Activated T-cell treated with anti-CD3 and anti-CD28 coated beads, Interleukin-2, amount 50 U/mL, for 72 hours (primary cell): Measurements from ENCODE around the gene DNAL4. TPM values are rescaled to one million over a fixed set of nuclear protein-coding genes. Genes with fewer than 3 reads are reported as not detected.
A peak's percentile ranks its signal among the peaks of the same experiment; 100 is the strongest.

Experiments
- ATAC-seq, 2 donors: fragments of 150-1000 bp; cut with Tn5 transposase; replicated peaks in 1 of 2; 2 replicates each; pipeline ENCODE4 v1.10.0; 2021; ENCODE audit warnings: moderate library complexity in 2 of 2, mild to moderate bottlenecking in 1 of 2
- DNase-seq, 2 donors: peaks; one replicate each; pipeline ENCODE4 v3.0.0; 2021 to 2022; ENCODE audit warnings: mixed read lengths in 1 of 2
- H3K27ac Mint-ChIP-seq: one replicate; pipeline ENCODE4 v1.8.0; 2022; ENCODE audit warnings: mild to moderate bottlenecking, moderate library complexity, mixed read lengths
- H3K27me3 Mint-ChIP-seq: one replicate; pipeline ENCODE4 v1.8.0; 2022; ENCODE audit warnings: low read depth, mixed read lengths
- H3K36me3 Mint-ChIP-seq, 2 donors: one replicate each; pipeline ENCODE4 v1.8.0; 2022; ENCODE audit warnings: mixed read lengths in 2 of 2, mild to moderate bottlenecking in 1 of 2; ENCODE audit not compliant: insufficient read depth in 2 of 2
- H3K4me1 Mint-ChIP-seq: one replicate; pipeline ENCODE4 v1.8.0; 2022; ENCODE audit warnings: low read depth, mixed read lengths
- H3K4me3 Mint-ChIP-seq, 2 donors: one replicate each; pipeline ENCODE4 v1.8.0; 2022; ENCODE audit warnings: mild to moderate bottlenecking in 2 of 2, mixed read lengths in 2 of 2, moderate library complexity in 2 of 2
- H3K9me3 Mint-ChIP-seq, 2 donors: one replicate each; pipeline ENCODE4 v1.8.0; 2022; ENCODE audit warnings: mixed read lengths in 2 of 2
- total RNA-seq, 2 donors: library from RNA; stranded (reverse); gene quantifications; one replicate each; pipeline ENCODE4 v1.2.3, GENCODE V29; 2022

Gene DNAL4
- total RNA-seq, 2 donors from 2014 or later = 10.6 to 16.6 TPM

GRCh38 chr22:38734421-38735100 is 59.4 kb downstream of the DNAL4 start:
- Mint-ChIP-seq H3K4me3 (no peak overlapping the region), H3K27ac (peak overlapping the region; percentile 81), H3K27me3 (no peaks in the 10 kb centered on the region), H3K9me3 (no peaks in the 10 kb centered on the region), H3K4me1 (peaks cover 31% of the 10 kb centered on the region), H3K36me3 (peaks cover 8 to 15% of the 10 kb centered on the region in 2 donors)
- no peak for DNase-seq
- ATAC-seq = no peak

GRCh38 chr22:38733724-38734381 is 60.1 kb downstream of the DNAL4 start:
- Mint-ChIP-seq H3K27me3 (no peaks in the 10 kb centered on the region), H3K27ac (peak overlapping the region; percentile 81), H3K4me1 (peaks cover 31% of the 10 kb centered on the region), H3K4me3 (no peak overlapping the region), H3K36me3 (peaks cover 8 to 15% of the 10 kb centered on the region in 2 donors), H3K9me3 (no peaks in the 10 kb centered on the region)
- ATAC-seq = peak; percentile 2 to 3
- DNase-seq = no peak

DNA sequence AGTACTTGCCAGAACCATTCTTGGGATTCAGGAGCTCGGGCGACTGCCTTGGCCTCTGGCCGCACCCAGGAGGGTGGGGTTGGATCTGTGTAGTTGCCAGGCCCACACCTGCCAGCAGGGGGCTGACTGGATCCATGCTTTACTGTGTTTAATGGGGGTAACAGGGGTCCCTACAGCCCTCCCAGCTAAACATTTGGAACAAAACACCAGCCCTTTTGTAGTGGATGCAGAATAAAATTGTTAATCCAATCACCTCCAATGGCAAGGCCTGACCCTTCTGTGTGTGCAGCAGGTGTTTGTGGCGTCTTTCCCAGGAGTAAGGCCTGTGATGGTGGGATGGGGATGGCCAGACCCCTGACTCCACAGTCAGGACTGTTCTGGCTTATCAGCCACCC is 60.6 kb downstream of the DNAL4 start:
- peak; percentile 38 to 43 for ATAC-seq
- Mint-ChIP-seq H3K27ac (peak overlapping the region; percentile 19), H3K4me3 (no peak overlapping the region), H3K27me3 (no peaks in the 10 kb centered on the region), H3K36me3 (peaks cover 8 to 15% of the 10 kb centered on the region in 2 donors), H3K9me3 (no peaks in the 10 kb centered on the region), H3K4me1 (peaks cover 31% of the 10 kb centered on the region)
- DNase-seq = peak; percentile 60 to 62

GRCh38 chr22:38732251-38732815 is 61.6 kb downstream of the DNAL4 start:
- Mint-ChIP-seq H3K36me3 (peaks cover 7 to 11% of the 10 kb centered on the region in 2 donors), H3K27ac (peak overlapping the region; percentile 41), H3K4me3 (no peak overlapping the region), H3K9me3 (no peaks in the 10 kb centered on the region), H3K4me1 (peaks cover 22% of the 10 kb centered on the region), H3K27me3 (no peaks in the 10 kb centered on the region)
- no peak for ATAC-seq
- no peak for DNase-seq

GRCh38 chr22:38731703-38732161 is 62.2 kb downstream of the DNAL4 start:
- Mint-ChIP-seq H3K9me3 (no peaks in the 10 kb centered on the region), H3K27ac (peak overlapping the region; percentile 41), H3K4me3 (no peak overlapping the region), H3K4me1 (peaks cover 16% of the 10 kb centered on the region), H3K27me3 (no peaks in the 10 kb centered on the region), H3K36me3 (peaks cover 6 to 9% of the 10 kb centered on the region in 2 donors)
- DNase-seq = no peak
- ATAC-seq = no peak

- peaks cover 6 to 11% of the 10 kb centered on the region in 2 donors for H3K36me3 Mint-ChIP-seq
- no peak for ATAC-seq
- H3K27ac Mint-ChIP-seq = peak overlapping the region; percentile 6
Observed at GRCh38 chr22:38730411-38730871, 63.5 kb downstream of the DNAL4 start.

DNA sequence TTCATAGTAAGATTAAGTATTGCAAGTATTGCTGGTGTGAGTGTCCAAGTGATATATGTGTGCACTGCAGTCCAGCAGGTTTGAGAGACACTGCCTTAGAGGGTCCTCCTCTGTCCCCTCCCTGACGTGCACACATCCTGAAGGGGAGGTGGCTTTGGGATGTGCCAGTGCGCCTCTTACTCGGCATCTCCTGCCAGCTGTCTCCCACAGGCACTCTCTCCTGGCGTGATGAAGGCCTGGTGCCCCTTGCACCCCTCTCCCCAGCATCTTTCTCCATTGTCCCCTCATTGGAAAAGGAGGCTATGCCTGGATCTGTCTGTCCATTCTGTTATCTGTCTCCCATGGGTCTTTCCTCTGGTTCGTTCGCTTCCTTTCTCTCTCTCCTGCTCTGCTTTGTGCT is 64.0 kb downstream of the DNAL4 start:
- Mint-ChIP-seq H3K4me1 (peaks cover 15% of the 10 kb centered on the region), H3K9me3 (no peaks in the 10 kb centered on the region), H3K36me3 (peaks cover 7 to 16% of the 10 kb centered on the region in 2 donors), H3K27ac (peak overlapping the region; percentile 6), H3K27me3 (no peaks in the 10 kb centered on the region), H3K4me3 (no peak overlapping the region)
- ATAC-seq (no peak), DNase-seq (no peak)

More at GRCh38 chr22:38730411-38730871, 63.5 kb downstream of the DNAL4 start:
- Mint-ChIP-seq H3K4me1 (peaks cover 15% of the 10 kb centered on the region), H3K27me3 (no peaks in the 10 kb centered on the region), H3K4me3 (no peak overlapping the region), H3K9me3 (no peaks in the 10 kb centered on the region)
- no peak for DNase-seq

DNA sequence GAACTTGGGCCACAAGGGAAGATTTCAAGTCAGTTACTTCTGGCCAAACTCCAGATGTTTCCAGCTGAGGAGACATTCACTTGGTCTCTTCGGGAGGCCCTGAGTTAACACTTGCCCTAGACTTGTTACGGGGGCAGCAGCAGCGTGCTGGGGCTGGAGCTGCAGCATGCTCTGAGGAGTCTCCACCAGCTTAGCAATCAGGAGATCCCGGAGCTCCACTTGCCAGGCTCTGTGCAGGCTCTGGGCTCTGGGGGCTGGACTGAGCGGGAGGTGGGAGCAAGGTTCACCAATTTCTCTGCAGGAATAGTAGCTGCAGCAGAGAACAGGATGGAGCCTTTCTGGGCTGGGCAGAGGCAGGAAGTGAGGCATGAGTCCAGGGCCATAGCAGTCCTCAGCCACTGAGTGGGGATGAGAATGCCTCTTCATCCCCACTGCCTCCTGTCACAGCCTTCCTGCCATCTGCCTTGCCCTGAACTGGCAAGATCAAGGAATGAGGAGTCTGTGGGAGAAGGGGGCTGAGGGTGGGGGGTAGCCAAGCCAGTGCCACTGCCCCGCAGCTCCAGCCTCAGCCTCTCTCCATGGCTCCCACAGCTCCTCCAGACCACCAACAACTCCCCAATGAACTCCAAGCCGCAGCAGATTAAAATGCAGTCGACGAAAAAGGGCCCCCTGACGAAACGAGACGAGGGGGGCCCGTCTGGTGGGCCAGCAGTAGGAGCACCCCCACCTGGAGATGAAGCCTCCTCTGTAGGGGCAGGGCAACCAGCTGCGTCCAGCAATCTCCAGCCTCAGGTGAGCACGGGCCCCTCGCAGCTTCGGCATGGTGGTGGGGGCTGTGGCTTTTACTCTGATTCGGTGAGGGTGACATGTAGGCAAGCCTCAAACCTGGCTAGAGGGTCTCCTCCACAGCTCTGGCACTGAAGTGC is 64.8 kb downstream of the DNAL4 start:
- DNase-seq = no peak
- H3K4me1 Mint-ChIP-seq = peaks cover 9% of the 10 kb centered on the region
- ATAC-seq = no peak
- H3K27me3 Mint-ChIP-seq = no peaks in the 10 kb centered on the region
- no peak overlapping the region for H3K27ac Mint-ChIP-seq
- H3K9me3 Mint-ChIP-seq = no peaks in the 10 kb centered on the region
- H3K4me3 Mint-ChIP-seq = no peak overlapping the region
- H3K36me3 Mint-ChIP-seq = peaks cover 11 to 14% of the 10 kb centered on the region in 2 donors

Other genes with a start within 250 kb of the DNAL4 start
- gene DMC1, start 224.0 kb downstream of the DNAL4 start, total RNA-seq = 10 to 100 TPM; 25.1 to 30.7 TPM
- gene FAM227A, start 137.8 kb downstream of the DNAL4 start, total RNA-seq = under 1 TPM; 0.28 to 0.34 TPM
- gene CBY1, start 137.5 kb downstream of the DNAL4 start, total RNA-seq = 10 to 100 TPM; 22.2 to 26.2 TPM
- 10 to 100 TPM; 65.4 to 67.1 TPM for gene TOMM22, start 112.2 kb downstream of the DNAL4 start, total RNA-seq
- 100 to 1,000 TPM; 144 to 161 TPM for gene JOSD1, start 93.2 kb downstream of the DNAL4 start, total RNA-seq
- gene GTPBP1, start 88.2 kb downstream of the DNAL4 start, total RNA-seq = 100 to 1,000 TPM in 1 of 2 donors, 10 to 100 TPM in 1; 96.8 to 127 TPM
- gene SUN2, start 38.1 kb downstream of the DNAL4 start, total RNA-seq = 100 to 1,000 TPM; 175 to 179 TPM
- 1 to 10 TPM; 6.3 to 6.4 TPM for gene NPTXR, start 49.9 kb upstream of the DNAL4 start, total RNA-seq
- 100 to 1,000 TPM; 116 to 124 TPM for gene CBX6, start 78.1 kb upstream of the DNAL4 start, total RNA-seq
- gene APOBEC3A, start 163.5 kb upstream of the DNAL4 start, total RNA-seq = under 1 TPM in 1 of 2 donors, not detected in 1; 0.37 TPM
- gene APOBEC3B, start 188.2 kb upstream of the DNAL4 start, total RNA-seq = 10 to 100 TPM; 27.1 to 44.7 TPM
- 100 to 1,000 TPM; 143 to 147 TPM for gene APOBEC3C, start 220.1 kb upstream of the DNAL4 start, total RNA-seq
- gene APOBEC3D, start 227.0 kb upstream of the DNAL4 start, total RNA-seq = 10 to 100 TPM; 33.9 to 43.0 TPM
- gene APOBEC3F, start 246.7 kb upstream of the DNAL4 start, total RNA-seq = 10 to 100 TPM; 44.8 to 49.0 TPM